Neural progenitor cell (in vitro differentiated cells): ENCODE data around the gene CCDC134.

Source experiments
- EZH2phosphoT487 ChIP-seq: fragments of 200-600 bp; sonication (generic); IDR thresholded peaks from 2 replicates; pipeline ENCODE4 v1.6.1; 2017; ENCODE audit warnings: antibody characterized with exemption
- TF ChIP-seq, protein P1 (sequence below): fragments of 200-600 bp; sonication (generic); IDR thresholded peaks from 2 replicates; pipeline ENCODE4 v1.5.1; 2017; ENCODE audit warnings: antibody characterized with exemption, mild to moderate bottlenecking

DNA sequence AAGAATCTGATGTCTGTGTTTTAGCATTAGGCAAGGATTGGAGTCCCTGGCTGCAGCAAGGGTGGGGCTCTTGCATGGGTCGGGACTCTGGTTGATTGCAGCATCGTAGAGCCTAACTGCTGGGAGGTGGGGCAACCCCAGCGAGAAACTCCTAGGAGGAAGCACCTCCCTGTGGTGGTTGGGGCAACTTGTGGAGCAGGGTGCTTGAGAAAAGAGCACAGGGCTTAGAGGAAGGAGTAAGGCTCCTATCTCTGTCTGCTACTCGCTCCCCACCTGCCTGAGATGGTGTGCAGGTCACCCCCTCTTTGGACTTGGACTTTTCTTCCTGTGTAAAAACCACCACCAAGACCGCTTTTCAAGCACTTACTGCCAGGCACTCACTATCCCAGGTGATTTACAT lies 48.0 kb downstream of the CCDC134 start:
- TF ChIP-seq, protein P1, sequence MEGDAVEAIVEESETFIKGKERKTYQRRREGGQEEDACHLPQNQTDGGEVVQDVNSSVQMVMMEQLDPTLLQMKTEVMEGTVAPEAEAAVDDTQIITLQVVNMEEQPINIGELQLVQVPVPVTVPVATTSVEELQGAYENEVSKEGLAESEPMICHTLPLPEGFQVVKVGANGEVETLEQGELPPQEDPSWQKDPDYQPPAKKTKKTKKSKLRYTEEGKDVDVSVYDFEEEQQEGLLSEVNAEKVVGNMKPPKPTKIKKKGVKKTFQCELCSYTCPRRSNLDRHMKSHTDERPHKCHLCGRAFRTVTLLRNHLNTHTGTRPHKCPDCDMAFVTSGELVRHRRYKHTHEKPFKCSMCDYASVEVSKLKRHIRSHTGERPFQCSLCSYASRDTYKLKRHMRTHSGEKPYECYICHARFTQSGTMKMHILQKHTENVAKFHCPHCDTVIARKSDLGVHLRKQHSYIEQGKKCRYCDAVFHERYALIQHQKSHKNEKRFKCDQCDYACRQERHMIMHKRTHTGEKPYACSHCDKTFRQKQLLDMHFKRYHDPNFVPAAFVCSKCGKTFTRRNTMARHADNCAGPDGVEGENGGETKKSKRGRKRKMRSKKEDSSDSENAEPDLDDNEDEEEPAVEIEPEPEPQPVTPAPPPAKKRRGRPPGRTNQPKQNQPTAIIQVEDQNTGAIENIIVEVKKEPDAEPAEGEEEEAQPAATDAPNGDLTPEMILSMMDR = no peak
- no peak for TF ChIP-seq EZH2phosphoT487
